Vagina (tissue), 2 donors: ENCODE data around the gene SMIM9.

Experiments
- CTCF ChIP-seq, 3 experiments: fragments of 450-650 bp in 2 of 3; fragments of 200-600 bp in 1 of 3; sonication (generic) in 1 of 3; IDR thresholded peaks; one replicate each; pipeline ENCODE4 v1.5.1; 2017 to 2019; ENCODE audit warnings: antibody characterized with exemption in 3 of 3, mild to moderate bottlenecking in 2 of 3, moderate library complexity in 2 of 3
- POLR2A ChIP-seq, 2 donors: fragments of 450-650 bp; IDR thresholded peaks; one replicate each; pipeline ENCODE4 v1.6.1; 2017; ENCODE audit warnings: antibody characterized with exemption in 2 of 2, mild to moderate bottlenecking in 2 of 2, moderate library complexity in 2 of 2
- POLR2AphosphoS5 ChIP-seq, 2 donors: sonication (generic); formaldehyde crosslinking; IDR thresholded peaks; one replicate each; pipeline ENCODE4 v1.9.0; 2017; ENCODE audit warnings: antibody characterized with exemption in 2 of 2, mild to moderate bottlenecking in 2 of 2, low read depth in 1 of 2; ENCODE audit not compliant: insufficient read depth in 1 of 2

- TF ChIP-seq POLR2A (IDR thresholded peaks at IDR 0.05) (no peak), CTCF (IDR thresholded peaks at IDR 0.05) (no peak), POLR2AphosphoS5 (IDR thresholded peaks at IDR 0.05; ENCODE audit: insufficient read depth in 1 of 2, low read depth in 1 of 2) (no peak)
Measured at GRCh38 chrX:154775419-154776349, 58.8 kb downstream of the SMIM9 start.
